ENCODE results near the gene GALNT6. TPM values are rescaled to one million over a fixed set of nuclear protein-coding genes. Genes with fewer than 3 reads are reported as not detected.

The GALNT6 gene
- total RNA-seq, 1 donor = 66.9 TPM

DNA sequence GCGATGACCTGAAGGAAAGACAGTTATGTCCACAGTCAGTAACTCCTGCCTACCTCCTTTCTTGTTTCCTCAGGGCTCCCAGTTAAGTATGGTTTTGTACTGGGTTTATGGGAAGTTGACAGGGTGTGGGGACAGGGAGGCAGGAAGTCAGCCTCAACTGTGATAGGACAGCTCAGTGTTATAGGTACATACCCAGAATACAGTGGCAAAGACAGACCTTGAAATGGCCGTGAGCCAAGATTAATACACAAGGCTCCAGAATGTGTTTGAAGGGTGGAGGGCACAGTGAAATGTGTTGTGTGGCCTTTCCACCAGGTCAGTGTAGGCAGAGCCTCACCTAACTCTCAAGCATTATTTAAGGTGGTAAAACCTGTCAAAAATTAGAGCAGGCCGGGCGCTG, 62.6 kb downstream of the GALNT6 start:
- H3K4me3 ChIP-seq (ENCODE audit: low read depth, low read length) = no peak overlapping the region
- TF ChIP-seq, protein P1, sequence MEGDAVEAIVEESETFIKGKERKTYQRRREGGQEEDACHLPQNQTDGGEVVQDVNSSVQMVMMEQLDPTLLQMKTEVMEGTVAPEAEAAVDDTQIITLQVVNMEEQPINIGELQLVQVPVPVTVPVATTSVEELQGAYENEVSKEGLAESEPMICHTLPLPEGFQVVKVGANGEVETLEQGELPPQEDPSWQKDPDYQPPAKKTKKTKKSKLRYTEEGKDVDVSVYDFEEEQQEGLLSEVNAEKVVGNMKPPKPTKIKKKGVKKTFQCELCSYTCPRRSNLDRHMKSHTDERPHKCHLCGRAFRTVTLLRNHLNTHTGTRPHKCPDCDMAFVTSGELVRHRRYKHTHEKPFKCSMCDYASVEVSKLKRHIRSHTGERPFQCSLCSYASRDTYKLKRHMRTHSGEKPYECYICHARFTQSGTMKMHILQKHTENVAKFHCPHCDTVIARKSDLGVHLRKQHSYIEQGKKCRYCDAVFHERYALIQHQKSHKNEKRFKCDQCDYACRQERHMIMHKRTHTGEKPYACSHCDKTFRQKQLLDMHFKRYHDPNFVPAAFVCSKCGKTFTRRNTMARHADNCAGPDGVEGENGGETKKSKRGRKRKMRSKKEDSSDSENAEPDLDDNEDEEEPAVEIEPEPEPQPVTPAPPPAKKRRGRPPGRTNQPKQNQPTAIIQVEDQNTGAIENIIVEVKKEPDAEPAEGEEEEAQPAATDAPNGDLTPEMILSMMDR (IDR thresholded peaks at IDR 0.05; ENCODE audit: insufficient read depth, low read depth, low read length) = no peak
- no peak for DNase-seq (ENCODE audit: low read depth)

DNA sequence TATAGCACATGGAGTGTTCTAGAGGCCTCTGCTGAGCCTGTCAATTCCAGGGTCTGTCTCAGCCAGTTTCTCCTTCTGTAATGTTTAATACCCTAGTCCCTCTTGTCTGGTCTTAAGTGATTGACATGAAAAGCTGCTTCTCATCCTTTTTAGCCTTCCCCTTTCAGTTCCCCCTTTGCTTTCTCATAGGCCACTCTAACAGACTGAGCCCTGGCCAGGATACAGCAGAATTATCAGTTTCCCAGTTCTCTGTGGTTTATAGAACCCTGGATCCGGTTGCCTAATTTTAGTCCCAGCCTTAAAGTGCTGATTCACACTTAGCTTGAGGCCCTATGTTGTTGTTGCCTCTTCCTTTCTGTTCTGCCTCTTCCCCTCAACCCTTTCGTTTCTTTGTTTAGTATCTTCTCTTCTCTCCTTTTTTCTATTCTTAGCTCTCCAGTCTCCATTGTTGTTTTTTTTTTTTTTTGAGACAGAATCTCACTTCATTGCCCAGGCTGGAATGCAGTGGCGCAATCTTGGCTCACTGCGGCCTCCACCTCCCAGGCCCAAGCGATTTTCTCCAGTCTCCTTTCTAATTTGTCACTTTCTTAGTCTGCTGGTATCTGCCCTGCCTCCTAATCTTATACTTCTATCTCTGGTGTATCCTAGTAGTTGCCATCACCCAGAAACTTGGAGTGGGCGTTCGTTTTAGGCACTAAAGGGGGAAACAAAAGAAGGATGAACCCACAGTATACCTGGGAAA, 64.3 kb downstream of the GALNT6 start:
- TF ChIP-seq, protein P1 (IDR thresholded peaks at IDR 0.05; ENCODE audit: insufficient read depth, low read depth, low read length) = no peak
- H3K4me3 ChIP-seq (ENCODE audit: low read depth, low read length) = no peak overlapping the region
- DNase-seq (ENCODE audit: low read depth) = peak; percentile 71

DNA sequence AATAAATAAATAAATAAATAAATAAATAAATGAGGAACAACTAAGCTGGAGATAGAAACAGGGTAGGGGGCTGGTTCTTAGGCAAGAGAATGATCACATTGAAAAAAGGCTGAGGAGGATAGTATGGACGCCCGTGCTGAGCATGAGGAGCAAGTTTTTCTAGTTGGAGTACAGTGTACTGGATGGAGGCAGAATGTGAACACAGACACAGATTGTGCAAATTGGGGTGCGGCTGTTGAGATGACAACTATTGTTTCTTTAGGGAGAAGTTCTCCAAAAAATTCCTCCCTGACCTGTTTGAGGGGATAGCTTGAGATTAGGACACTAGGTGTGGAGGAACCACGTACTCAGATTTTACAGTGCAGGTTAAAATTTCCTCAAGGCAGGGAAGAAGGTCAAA, 66.3 kb downstream of the GALNT6 start:
- TF ChIP-seq, protein P1 (IDR thresholded peaks at IDR 0.05; ENCODE audit: insufficient read depth, low read depth, low read length) = no peak
- no peak for DNase-seq (ENCODE audit: low read depth)

DNA sequence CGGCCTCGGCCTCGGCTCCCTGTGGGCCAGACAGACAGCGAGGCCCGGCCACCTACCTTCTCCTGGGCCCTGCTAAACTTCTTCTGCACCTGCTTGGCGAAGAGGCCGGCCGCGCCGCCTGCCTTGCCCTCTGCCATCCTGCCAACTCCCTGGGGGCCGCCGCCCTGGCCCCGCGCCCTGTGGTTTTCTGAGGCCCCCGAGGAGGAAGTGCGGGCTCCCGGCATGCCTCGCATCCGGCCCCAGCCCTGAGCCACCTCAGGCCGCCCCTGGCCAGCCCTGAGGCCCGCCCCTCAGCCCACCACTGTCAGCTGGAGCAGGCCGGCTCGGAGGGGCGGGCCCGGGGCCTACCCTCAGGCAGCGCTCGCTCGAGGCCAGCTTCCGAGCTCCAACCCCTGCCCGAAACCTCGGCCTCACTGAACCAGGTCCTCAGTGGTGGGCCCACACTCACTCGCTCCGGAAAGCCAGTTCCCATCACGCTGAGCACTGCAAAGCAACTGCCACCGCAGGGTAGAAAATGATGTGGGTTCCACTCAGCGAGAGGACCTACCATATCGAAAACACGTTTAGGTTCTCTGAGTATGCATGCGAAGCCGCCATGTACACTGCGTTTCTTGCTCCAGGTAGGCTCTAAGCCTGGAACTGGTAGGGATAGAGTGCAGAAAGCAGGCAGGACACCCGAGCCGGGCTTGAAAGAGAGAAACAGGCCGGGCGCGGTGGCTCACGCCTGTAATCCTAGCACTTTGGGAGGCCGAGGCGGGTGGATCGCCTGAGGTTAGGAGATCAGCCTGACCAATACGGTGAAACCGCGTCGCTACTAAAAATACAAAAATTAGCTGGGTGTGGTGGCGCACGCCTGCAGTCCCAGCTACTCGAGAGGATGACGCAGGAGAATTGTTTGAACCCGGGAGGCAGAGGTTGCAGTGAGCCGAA, 67.0 kb downstream of the GALNT6 start, which contains the start of gene BIN2:
TSS of gene BIN2 (minus strand) at position 209 of the 930 bp plus-strand sequence. CDS start at position 137, 72 bp downstream.
- TF ChIP-seq, protein P1 (IDR thresholded peaks at IDR 0.05; ENCODE audit: insufficient read depth, low read depth, low read length) = no peak
- no peak within 1 kb of the TSS for H3K4me3 ChIP-seq (ENCODE audit: low read depth, low read length)
- DNase-seq (ENCODE audit: low read depth) = no peak

More for the DNA sequence above, 66.3 kb downstream of the GALNT6 start:
- H3K4me3 ChIP-seq (ENCODE audit: low read depth, low read length) = no peak overlapping the region

DNA sequence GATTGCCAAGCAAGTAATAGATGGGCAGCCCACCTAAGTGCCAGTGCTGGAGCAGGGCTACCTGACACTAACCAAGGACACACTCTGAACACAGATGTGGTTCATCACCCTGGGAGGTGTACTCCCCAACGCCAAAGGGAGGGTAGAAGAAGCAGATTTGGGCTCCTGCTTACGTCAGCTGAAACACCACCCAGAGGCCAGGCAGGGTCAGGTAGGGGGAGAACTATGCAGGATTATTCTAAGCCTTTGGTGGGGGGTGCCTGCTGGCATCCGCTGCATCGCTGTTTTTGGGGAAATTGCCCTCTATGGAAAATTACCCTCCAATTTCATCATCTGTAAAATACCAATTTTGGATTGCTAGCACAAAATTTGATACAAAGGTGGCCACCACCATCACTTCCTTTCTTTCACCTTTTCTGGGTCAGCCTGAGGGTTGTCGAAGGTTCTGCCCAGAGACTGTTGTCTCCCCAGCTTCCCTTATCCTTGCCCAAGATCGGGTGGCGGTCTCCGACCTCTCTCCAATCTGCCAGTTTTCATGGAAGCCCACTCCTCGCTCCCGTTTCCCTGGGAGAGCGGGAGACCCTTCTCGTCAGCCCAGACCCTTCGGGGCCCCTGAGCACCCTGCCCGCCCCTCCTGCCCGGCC, 67.8 kb downstream of the GALNT6 start:
- no peak for DNase-seq (ENCODE audit: low read depth)
- no peak overlapping the region for H3K4me3 ChIP-seq (ENCODE audit: low read depth, low read length)
- TF ChIP-seq, protein P1 (IDR thresholded peaks at IDR 0.05; ENCODE audit: insufficient read depth, low read depth, low read length) = no peak

DNA sequence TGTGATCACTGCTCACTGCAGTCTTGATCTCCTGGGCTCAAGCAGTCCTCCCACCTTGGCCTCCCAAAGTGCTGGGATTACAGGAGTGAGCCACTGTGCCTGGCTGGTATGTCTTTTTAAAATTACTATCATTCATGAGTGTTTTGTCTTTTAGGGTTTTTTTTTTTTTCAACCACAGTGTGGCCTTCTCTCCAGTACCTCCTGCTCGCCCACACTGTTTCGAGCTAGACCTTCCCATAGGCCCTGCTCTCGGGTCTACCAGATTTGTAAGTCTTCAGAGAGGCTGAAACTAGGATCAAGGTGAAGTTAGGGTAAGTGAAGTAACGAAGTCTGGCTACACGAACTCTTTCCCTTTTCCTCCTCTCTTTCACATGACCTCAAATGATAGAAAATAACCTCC, 68.8 kb downstream of the GALNT6 start:
- no peak for DNase-seq (ENCODE audit: low read depth)
- no peak overlapping the region for H3K4me3 ChIP-seq (ENCODE audit: low read depth, low read length)
- TF ChIP-seq, protein P1 (IDR thresholded peaks at IDR 0.05; ENCODE audit: insufficient read depth, low read depth, low read length) = no peak
